ENCODE measurements around the gene ICAM4.

DNA sequence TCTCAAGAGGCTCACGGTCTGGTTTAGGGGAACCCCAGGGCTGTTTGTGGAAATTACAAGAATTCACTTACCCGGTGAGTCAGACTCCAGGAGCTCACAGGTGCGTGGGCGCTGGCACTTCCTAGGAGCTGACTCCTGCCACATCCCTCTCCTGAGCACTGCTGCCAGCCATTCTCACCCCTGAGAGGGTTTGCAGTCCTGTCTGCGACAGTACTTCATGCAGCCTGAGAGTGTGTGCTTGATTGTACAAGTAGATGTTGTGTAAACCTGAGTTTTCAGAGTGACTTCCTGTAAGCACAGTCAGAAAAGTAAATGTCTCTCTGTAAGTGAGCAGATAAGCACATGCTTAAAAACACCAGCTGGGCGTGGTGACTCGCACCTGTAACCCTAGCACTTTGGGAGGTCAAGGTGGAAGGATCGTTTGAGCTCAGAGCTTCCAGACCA lies 26.6 kb upstream of the ICAM4 start:
- TF ChIP-seq, protein P1, sequence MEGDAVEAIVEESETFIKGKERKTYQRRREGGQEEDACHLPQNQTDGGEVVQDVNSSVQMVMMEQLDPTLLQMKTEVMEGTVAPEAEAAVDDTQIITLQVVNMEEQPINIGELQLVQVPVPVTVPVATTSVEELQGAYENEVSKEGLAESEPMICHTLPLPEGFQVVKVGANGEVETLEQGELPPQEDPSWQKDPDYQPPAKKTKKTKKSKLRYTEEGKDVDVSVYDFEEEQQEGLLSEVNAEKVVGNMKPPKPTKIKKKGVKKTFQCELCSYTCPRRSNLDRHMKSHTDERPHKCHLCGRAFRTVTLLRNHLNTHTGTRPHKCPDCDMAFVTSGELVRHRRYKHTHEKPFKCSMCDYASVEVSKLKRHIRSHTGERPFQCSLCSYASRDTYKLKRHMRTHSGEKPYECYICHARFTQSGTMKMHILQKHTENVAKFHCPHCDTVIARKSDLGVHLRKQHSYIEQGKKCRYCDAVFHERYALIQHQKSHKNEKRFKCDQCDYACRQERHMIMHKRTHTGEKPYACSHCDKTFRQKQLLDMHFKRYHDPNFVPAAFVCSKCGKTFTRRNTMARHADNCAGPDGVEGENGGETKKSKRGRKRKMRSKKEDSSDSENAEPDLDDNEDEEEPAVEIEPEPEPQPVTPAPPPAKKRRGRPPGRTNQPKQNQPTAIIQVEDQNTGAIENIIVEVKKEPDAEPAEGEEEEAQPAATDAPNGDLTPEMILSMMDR (IDR thresholded peaks at IDR 0.05; ENCODE audit: low read depth, low read length, poor library complexity, severe bottlenecking), result no peak
- TF ChIP-seq EZH2phosphoT487 (IDR thresholded peaks at IDR 0.05; ENCODE audit: borderline replicate concordance, low read length), result no peak

Data from DOHH2 (cell line).